ENCODE results near the gene DENR.
"Not testable (repeated sequence)": the region's sequence is repeated elsewhere in the genome, so short reads cannot be mapped to it uniquely, and the experiment has no call there.

DNA sequence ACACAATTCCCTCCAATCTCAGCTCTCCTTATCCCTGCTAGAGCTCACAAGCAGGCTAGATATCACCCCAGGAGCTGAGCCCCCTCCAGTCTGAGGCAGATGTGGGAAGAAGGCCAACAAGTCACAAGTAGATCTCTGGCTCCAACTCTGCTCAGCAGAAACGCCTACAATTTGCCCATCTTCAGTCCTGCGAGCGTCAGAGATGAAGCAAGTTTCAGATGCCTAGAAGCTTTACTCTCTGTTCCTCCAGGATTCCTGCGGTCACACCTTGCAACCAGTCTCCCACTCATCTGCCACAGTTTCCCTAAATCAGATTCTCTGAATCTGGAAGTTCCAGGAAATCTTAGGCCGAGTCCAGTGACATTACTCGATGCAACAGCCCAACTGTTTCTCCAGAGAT, 37.4 kb upstream of the DENR start:
- TF ChIP-seq, protein P1, sequence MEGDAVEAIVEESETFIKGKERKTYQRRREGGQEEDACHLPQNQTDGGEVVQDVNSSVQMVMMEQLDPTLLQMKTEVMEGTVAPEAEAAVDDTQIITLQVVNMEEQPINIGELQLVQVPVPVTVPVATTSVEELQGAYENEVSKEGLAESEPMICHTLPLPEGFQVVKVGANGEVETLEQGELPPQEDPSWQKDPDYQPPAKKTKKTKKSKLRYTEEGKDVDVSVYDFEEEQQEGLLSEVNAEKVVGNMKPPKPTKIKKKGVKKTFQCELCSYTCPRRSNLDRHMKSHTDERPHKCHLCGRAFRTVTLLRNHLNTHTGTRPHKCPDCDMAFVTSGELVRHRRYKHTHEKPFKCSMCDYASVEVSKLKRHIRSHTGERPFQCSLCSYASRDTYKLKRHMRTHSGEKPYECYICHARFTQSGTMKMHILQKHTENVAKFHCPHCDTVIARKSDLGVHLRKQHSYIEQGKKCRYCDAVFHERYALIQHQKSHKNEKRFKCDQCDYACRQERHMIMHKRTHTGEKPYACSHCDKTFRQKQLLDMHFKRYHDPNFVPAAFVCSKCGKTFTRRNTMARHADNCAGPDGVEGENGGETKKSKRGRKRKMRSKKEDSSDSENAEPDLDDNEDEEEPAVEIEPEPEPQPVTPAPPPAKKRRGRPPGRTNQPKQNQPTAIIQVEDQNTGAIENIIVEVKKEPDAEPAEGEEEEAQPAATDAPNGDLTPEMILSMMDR (conservative IDR thresholded peaks at IDR 0.05; ENCODE audit: low read length) = not testable (repeated sequence)
- TF ChIP-seq EZH2phosphoT487 (IDR thresholded peaks at IDR 0.05; ENCODE audit: borderline replicate concordance, low read depth, low read length) = not testable (repeated sequence)

All from OCI-LY7 (cell line).